Activated CD8-positive, alpha-beta memory T cell treated with anti-CD3 and anti-CD28 coated beads, Interleukin-2, amount 10 ng/mL, durations not matched to agents 7 days and 5 days (primary cell): ENCODE measurements around the gene RPUSD3. TPM values are rescaled to one million over a fixed set of nuclear protein-coding genes. Genes with fewer than 3 reads are reported as not detected.
"Not testable (repeated sequence)": the region's sequence is repeated elsewhere in the genome, so short reads cannot be mapped to it uniquely, and the experiment has no call there.

Source experiments
- ATAC-seq: fragments of 150-1000 bp; cut with Tn5 transposase; one replicate; pipeline ENCODE4 v1.10.0; 2021; ENCODE audit warnings: moderate library complexity
- CTCF ChIA-PET: fragments of 350-600 bp; sonication (Branson Sonifier 250); formaldehyde crosslinking; loops from one replicate; lab custom pipeline; 2021; ENCODE audit warnings: antibody characterized with exemption; lab: Charles Lee
- DNase-seq: peaks from one replicate; pipeline ENCODE4 v3.0.0-alpha.2; 2020
- H3K27ac Mint-ChIP-seq: one replicate; pipeline ENCODE4 v1.8.0; 2021; ENCODE audit warnings: mild to moderate bottlenecking, mixed read lengths
- H3K27me3 Mint-ChIP-seq: one replicate; pipeline ENCODE4 v1.8.0; 2021; ENCODE audit warnings: mixed read lengths
- H3K36me3 Mint-ChIP-seq: one replicate; pipeline ENCODE4 v1.8.0; 2021; ENCODE audit warnings: mild to moderate bottlenecking, mixed read lengths
- H3K4me1 Mint-ChIP-seq: one replicate; pipeline ENCODE4 v1.8.0; 2021; ENCODE audit warnings: mixed read lengths
- H3K4me3 Mint-ChIP-seq: one replicate; pipeline ENCODE4 v1.8.0; 2021; ENCODE audit warnings: mild to moderate bottlenecking, moderate library complexity, mixed read lengths
- H3K9me3 Mint-ChIP-seq: one replicate; pipeline ENCODE4 v1.8.0; 2022; ENCODE audit warnings: low read depth, mixed read lengths
- total RNA-seq, 2 experiments: library from RNA; stranded (reverse); gene quantifications; one replicate each; pipeline ENCODE4 v1.2.3, GENCODE V29; 2021

Gene RPUSD3
- total RNA-seq, 2 experiments from 2014 or later: 61.7 to 77.6 TPM

GRCh38 chr3:9878700-9879099 lies 34.9 kb upstream of the RPUSD3 start:
- H3K27me3 Mint-ChIP-seq: peaks cover 6% of the 10 kb centered on the region
- no peak for ATAC-seq
- CTCF ChIA-PET: interaction anchor here (0.9 to 1.8 kb wide), 2 partner anchors 54 to 68 kb away, joined by 4 to 5 read pairs; no protein-coding TSS in a partner anchor
- no peak overlapping the region for H3K27ac Mint-ChIP-seq
- no peak for DNase-seq
- H3K36me3 Mint-ChIP-seq: no peaks in the 10 kb centered on the region
- no peak overlapping the region for H3K4me3 Mint-ChIP-seq
- H3K9me3 Mint-ChIP-seq: no peaks in the 10 kb centered on the region
- no peaks in the 10 kb centered on the region for H3K4me1 Mint-ChIP-seq

GRCh38 chr3:9876991-9877390 lies 33.2 kb upstream of the RPUSD3 start:
- DNase-seq (no peak), ATAC-seq (no peak)
- no peaks in the 10 kb centered on the region for H3K9me3 Mint-ChIP-seq
- H3K4me3 Mint-ChIP-seq: no peak overlapping the region
- H3K36me3 Mint-ChIP-seq: no peaks in the 10 kb centered on the region
- no peaks in the 10 kb centered on the region for H3K4me1 Mint-ChIP-seq
- H3K27me3 Mint-ChIP-seq: peaks cover 6% of the 10 kb centered on the region
- H3K27ac Mint-ChIP-seq: no peak overlapping the region
- CTCF ChIA-PET: interaction anchor here (0.6 kb wide), 1 partner anchor 8 kb away, joined by 3 read pairs; no protein-coding TSS in a partner anchor

GRCh38 chr3:9876255-9876654 lies 32.4 kb upstream of the RPUSD3 start:
- H3K4me1 Mint-ChIP-seq, ATAC-seq, H3K27ac Mint-ChIP-seq, H3K27me3 Mint-ChIP-seq, H3K36me3 Mint-ChIP-seq, H3K4me3 Mint-ChIP-seq, H3K9me3 Mint-ChIP-seq, DNase-seq: not testable (repeated sequence)
- CTCF ChIA-PET: interaction anchor here (0.6 to 1.3 kb wide), 2 partner anchors 9 to 58 kb away, joined by 3 read pairs; no protein-coding TSS in a partner anchor

DNA sequence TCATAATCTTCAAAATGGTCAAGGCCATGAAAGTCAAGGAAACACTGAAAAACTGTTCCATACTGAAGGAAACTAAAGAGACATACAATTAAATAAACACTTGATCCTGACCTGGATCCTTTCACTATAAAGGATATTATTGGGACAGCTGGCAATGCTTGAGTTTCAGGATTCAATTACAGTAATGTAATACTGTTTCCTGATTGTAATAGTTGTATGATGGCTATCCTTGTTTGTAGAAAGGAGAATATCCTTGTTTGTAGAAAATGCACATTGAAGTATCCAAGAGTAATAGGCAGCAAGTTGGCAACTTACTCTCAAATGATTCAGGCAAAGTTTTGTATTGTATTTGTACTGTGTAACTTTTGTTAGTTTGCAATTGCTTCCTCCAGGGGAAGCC lies 31.6 kb upstream of the RPUSD3 start:
- ATAC-seq (no peak), DNase-seq (no peak)
- Mint-ChIP-seq H3K4me3 (no peak overlapping the region), H3K27me3 (peaks cover 6% of the 10 kb centered on the region), H3K27ac (no peak overlapping the region), H3K36me3 (no peaks in the 10 kb centered on the region), H3K4me1 (no peaks in the 10 kb centered on the region), H3K9me3 (no peaks in the 10 kb centered on the region)
- CTCF ChIA-PET: interaction anchor here (1.3 kb wide), 1 partner anchor 59 kb away, joined by 3 read pairs; no protein-coding TSS in a partner anchor

GRCh38 chr3:9872067-9872466 lies 28.3 kb upstream of the RPUSD3 start:
- ATAC-seq, H3K4me1 Mint-ChIP-seq, H3K9me3 Mint-ChIP-seq, H3K36me3 Mint-ChIP-seq, DNase-seq, H3K27ac Mint-ChIP-seq, H3K27me3 Mint-ChIP-seq, CTCF ChIA-PET, H3K4me3 Mint-ChIP-seq: not testable (repeated sequence)

GRCh38 chr3:9870978-9871377 lies 27.2 kb upstream of the RPUSD3 start:
- Mint-ChIP-seq H3K27me3 (peaks cover 3% of the 10 kb centered on the region), H3K9me3 (no peaks in the 10 kb centered on the region), H3K4me3 (no peak overlapping the region), H3K4me1 (no peaks in the 10 kb centered on the region), H3K27ac (no peak overlapping the region), H3K36me3 (no peaks in the 10 kb centered on the region)
- ATAC-seq (no peak), DNase-seq (no peak)
- CTCF ChIA-PET: no interaction called here

GRCh38 chr3:9869955-9870354 lies 26.1 kb upstream of the RPUSD3 start:
- CTCF ChIA-PET: no interaction called here

GRCh38 chr3:9867106-9867505 lies 23.3 kb upstream of the RPUSD3 start:
- Mint-ChIP-seq H3K4me3 (no peak overlapping the region), H3K27me3 (peaks cover 6% of the 10 kb centered on the region), H3K27ac (no peak overlapping the region), H3K36me3 (no peaks in the 10 kb centered on the region), H3K4me1 (peaks cover 1% of the 10 kb centered on the region), H3K9me3 (no peaks in the 10 kb centered on the region)
- no peak for DNase-seq
- CTCF ChIA-PET: no interaction called here
- no peak for ATAC-seq

More at GRCh38 chr3:9869955-9870354, 26.1 kb upstream of the RPUSD3 start:
- H3K36me3 Mint-ChIP-seq: no peaks in the 10 kb centered on the region
- H3K27me3 Mint-ChIP-seq: no peaks in the 10 kb centered on the region
- no peaks in the 10 kb centered on the region for H3K4me1 Mint-ChIP-seq
- ATAC-seq: no peak
- no peak overlapping the region for H3K27ac Mint-ChIP-seq
- no peak for DNase-seq
- no peak overlapping the region for H3K4me3 Mint-ChIP-seq
- no peaks in the 10 kb centered on the region for H3K9me3 Mint-ChIP-seq

- CTCF ChIA-PET: no interaction called here
These were observed 22.8 kb upstream of the RPUSD3 start for GRCh38 chr3:9866639-9867038.

GRCh38 chr3:9865125-9865637 lies 21.4 kb upstream of the RPUSD3 start:
- DNase-seq, H3K36me3 Mint-ChIP-seq, H3K27ac Mint-ChIP-seq, H3K9me3 Mint-ChIP-seq, ATAC-seq, H3K4me3 Mint-ChIP-seq, CTCF ChIA-PET, H3K4me1 Mint-ChIP-seq: not testable (repeated sequence)
- peaks cover 10% of the 10 kb centered on the region for H3K27me3 Mint-ChIP-seq

More at GRCh38 chr3:9866639-9867038, 22.8 kb upstream of the RPUSD3 start:
- H3K4me1 Mint-ChIP-seq: peaks cover 1% of the 10 kb centered on the region
- DNase-seq (no peak), ATAC-seq (no peak)
- H3K9me3 Mint-ChIP-seq: no peaks in the 10 kb centered on the region
- H3K36me3 Mint-ChIP-seq: no peaks in the 10 kb centered on the region
- no peak overlapping the region for H3K27ac Mint-ChIP-seq
- H3K4me3 Mint-ChIP-seq: no peak overlapping the region
- H3K27me3 Mint-ChIP-seq: peaks cover 10% of the 10 kb centered on the region

GRCh38 chr3:9864200-9864927 lies 20.6 kb upstream of the RPUSD3 start:
- Mint-ChIP-seq H3K4me1 (peaks cover 1% of the 10 kb centered on the region), H3K27me3 (peaks cover 10% of the 10 kb centered on the region), H3K4me3 (no peak overlapping the region), H3K9me3 (no peaks in the 10 kb centered on the region), H3K36me3 (no peaks in the 10 kb centered on the region), H3K27ac (no peak overlapping the region)
- CTCF ChIA-PET: no interaction called here
- DNase-seq: no peak
- ATAC-seq: no peak

- DNase-seq (no peak), ATAC-seq (no peak)
- Mint-ChIP-seq H3K27ac (no peak overlapping the region), H3K9me3 (no peaks in the 10 kb centered on the region), H3K27me3 (peaks cover 10% of the 10 kb centered on the region), H3K4me3 (no peak overlapping the region), H3K4me1 (peaks cover 1% of the 10 kb centered on the region), H3K36me3 (no peaks in the 10 kb centered on the region)
- CTCF ChIA-PET: no interaction called here
These were observed 19.4 kb upstream of the RPUSD3 start for GRCh38 chr3:9863058-9863772.

DNA sequence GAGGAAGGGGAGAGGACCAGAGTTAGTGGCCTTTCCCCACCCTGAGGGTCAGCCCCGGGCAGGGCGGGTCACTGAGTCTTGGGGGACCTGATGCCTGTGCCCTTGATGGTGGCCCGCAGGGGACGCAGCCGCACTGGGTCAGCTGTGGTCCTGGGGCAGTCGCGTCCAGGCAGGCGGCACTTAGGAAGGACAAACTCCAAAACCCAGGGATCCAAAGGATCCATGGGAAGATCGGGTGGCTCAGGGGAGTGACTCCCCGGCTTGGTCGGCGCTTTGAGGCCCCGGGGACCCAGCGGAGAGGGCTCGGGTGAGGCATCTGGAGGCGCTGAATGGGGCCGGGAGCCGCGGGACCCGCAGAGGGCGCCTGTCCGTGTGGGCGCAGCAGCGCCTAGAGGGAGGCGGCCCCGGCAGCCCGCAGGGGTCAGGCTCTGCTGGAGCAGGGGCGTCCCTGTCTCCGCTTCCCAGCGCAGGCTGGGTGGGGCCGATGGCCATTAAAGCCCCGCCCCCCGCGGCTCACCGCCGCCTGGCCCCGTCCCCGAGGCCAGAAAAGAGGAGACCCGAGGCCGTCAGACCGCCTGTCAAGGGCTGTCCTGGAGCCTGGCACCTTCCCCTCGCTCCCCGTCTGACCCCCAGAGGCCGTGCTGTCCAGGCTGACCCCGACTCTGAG lies 18.7 kb upstream of the RPUSD3 start:
- peaks cover 10% of the 10 kb centered on the region for H3K27me3 Mint-ChIP-seq
- H3K4me1 Mint-ChIP-seq: peaks cover 1% of the 10 kb centered on the region
- H3K27ac Mint-ChIP-seq: no peak overlapping the region
- CTCF ChIA-PET: no interaction called here
- ATAC-seq (peak; percentile 85), DNase-seq (no peak)
- no peaks in the 10 kb centered on the region for H3K9me3 Mint-ChIP-seq
- no peaks in the 10 kb centered on the region for H3K36me3 Mint-ChIP-seq
- no peak overlapping the region for H3K4me3 Mint-ChIP-seq
